HG03469 (cell line): Measurements from ENCODE around the gene NCKAP1.
"Not testable (repeated sequence)": the region's sequence is repeated elsewhere in the genome, so short reads cannot be mapped to it uniquely, and the experiment has no call there.

Experiments
- ATAC-seq: cut with Tn5 transposase; IDR thresholded peaks from one replicate; pipeline ENCODE4 v1.9.1; 2021; ENCODE audit warnings: mild to moderate bottlenecking, moderate library complexity, moderate number of reproducible peaks; ENCODE audit not compliant: unreplicated experiment

NCKAP1 gene

GRCh38 chr2:183037074-183037552, 1.1 kb downstream of the NCKAP1 start:
- ATAC-seq: no peak

GRCh38 chr2:183035954-183036669, 2.1 kb downstream of the NCKAP1 start:
- peak; percentile 71 for ATAC-seq

DNA sequence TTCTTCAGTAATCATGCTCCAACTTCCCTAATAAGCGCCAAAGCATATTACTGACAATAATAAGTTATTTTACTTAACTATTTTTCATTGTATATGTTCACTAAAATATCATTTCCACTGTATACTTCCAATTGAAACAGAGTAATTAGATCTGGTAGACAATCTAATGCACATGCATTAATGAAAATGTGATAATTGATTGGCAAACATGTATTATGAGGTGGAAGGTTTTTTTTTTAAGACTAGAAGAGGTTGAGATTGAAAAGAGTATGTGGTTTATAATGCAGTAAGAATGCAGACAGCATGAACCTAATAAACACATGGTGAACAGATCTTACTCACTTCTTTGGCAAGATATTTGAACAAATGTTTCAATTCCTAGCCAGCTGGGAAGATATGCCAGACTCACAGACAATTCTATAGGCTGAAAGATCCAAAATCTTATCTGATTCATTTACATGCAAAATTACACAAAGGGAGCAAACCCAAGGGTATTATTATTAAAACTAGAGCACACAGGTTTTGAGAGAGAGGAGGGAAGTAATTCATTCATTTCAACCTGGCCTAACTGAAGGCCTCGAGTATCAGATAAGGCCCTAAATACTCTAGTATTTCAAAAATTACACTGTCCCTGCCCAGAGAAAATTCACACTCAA, 2.8 kb downstream of the NCKAP1 start:
- no peak for ATAC-seq

DNA sequence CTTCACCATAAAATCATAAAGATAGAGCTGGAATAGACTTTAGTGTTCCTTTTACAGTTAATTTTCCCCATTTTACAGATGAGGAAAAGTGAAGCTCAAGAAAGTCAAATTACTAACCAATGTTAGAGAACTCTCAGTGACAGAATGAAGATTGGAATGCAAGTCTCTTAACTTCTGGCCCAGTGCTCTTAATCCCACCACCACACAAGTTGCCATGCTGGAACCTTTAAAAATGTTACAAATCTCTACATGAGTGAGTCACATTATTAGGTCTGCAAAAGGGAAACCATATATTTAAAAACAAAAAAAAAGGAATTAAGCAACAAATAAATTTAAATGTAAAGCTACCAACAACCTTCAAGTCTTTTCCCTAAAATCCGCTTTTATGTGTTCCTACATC, 3.5 kb downstream of the NCKAP1 start:
- ATAC-seq: no peak

GRCh38 chr2:183033951-183034350, 4.3 kb downstream of the NCKAP1 start:
- no peak for ATAC-seq

- no peak for ATAC-seq
Observed at GRCh38 chr2:183031911-183032794, 6.1 kb downstream of the NCKAP1 start.

- ATAC-seq: no peak
Observed at GRCh38 chr2:183029219-183029618, 9.0 kb downstream of the NCKAP1 start.

GRCh38 chr2:183028108-183028507, 10.1 kb downstream of the NCKAP1 start:
- ATAC-seq: no peak

DNA sequence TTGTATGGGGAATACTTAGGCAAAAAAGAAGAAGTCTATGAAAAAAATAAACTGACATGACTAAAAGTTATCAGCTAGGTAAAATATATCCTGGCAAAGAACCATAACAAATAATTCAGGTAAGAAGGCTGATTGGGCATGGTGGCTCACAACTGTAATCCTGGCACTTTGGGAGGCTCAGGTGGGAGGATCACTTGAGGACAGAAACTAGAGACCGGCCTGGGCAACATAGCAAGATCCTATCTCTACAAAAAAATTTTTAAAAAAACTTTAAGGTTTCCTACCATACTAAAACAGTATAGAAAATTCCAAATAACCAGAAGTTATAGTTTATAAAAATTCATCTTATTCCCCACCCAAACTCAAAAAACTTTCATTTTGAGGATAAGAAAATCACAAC, 10.8 kb downstream of the NCKAP1 start:
- no peak for ATAC-seq

DNA sequence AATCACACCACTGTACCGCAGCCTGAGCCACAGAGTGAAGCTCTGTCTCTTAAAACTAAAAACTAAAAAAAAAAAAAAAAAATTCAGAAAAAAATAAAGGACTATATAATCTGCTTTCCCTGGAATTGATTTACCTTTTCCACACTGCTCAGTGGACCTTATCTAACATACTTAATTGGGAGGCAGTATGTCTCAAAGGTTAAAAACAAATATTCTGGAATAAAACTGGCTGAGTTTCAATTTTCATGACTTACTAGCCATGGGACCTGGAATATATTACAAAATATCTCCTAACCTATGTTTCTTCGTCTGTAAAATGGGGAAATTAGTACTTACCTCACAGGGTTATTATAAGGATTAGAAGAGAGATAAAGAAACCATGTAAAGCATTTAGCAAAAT, 11.8 kb downstream of the NCKAP1 start:
- no peak for ATAC-seq

- no peak for ATAC-seq
Observed at GRCh38 chr2:183025993-183026392, 12.3 kb downstream of the NCKAP1 start.

GRCh38 chr2:183024339-183025095, 13.7 kb downstream of the NCKAP1 start:
- ATAC-seq: no peak

DNA sequence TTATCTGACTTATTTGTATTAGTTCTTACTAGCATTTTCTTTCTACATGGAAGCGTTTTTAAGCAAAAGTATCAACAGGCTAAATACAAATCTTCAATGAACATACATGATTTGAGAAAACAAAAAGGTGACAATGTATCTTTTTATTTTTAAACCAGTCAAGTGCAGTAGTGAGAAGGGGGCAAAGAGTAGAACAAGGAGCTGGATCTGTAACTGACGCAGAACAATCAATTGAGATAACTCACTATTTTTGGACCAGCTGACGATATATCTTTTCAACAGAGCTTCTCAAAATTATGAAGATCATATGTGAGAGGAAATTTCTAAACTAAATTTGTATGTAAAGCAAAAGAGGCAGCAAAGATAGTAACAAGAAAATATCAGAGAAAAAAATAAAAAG, 15.5 kb downstream of the NCKAP1 start:
- no peak for ATAC-seq

DNA sequence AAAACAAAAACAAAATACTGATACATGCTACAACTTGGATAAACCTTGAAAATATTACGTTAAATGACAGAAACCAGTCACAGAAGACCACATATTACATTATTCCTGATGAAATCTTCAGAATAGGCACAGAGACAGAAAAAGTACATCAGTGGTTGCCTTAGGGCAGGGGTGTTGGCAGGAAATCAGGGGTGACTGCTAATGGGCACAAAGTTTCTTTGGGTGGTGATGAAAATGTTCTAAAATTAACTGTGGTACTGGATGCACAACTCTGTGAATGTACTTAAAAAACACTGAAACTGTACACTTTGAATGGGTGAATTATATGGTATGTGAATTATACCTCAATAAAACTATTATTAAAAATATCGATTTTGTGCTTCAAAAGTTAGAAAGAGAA, 16.6 kb downstream of the NCKAP1 start:
- ATAC-seq: no peak

- no peak for ATAC-seq
Observed at GRCh38 chr2:183019718-183020442, 18.4 kb downstream of the NCKAP1 start.

DNA sequence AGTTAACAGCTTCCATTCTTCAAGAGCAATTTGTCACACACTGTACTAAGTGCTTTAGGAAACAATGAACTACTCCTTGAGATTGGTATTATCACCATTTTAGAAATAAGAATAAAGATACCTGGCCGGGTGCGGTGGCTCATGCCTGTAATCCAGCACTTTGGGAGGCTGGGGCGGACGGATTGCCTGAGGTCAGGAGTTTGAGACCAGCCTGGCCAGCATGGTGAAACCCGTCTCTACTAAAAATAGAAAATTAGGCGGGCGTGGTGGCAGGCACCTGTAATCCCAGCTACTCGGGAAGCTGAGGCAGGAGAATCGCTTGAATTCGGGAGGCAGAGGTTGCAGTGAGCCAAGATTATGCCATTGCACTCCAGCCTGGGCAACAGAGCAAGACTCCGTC, 20.4 kb downstream of the NCKAP1 start:
- not testable (repeated sequence) for ATAC-seq

GRCh38 chr2:183014005-183014404, 24.3 kb downstream of the NCKAP1 start:
- no peak for ATAC-seq

DNA sequence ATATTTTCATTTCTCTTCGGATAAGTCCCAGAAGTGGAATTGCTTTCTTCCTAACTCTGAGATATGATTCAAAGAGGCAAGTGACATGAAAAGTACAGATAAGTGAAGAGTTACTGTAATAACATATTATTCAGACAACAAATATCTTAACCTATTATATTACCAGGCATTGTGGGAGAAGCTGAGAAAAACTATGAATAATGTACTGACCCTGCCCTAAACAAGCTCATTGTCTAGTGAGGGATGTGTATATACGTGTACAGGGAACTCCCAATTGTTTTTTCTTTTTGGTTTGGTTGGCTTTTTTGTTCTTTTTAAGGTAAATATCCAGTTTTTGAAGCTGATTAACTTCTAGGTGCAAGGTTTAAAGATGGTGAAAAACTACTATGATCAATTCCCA, 26.5 kb downstream of the NCKAP1 start:
- ATAC-seq: no peak

DNA sequence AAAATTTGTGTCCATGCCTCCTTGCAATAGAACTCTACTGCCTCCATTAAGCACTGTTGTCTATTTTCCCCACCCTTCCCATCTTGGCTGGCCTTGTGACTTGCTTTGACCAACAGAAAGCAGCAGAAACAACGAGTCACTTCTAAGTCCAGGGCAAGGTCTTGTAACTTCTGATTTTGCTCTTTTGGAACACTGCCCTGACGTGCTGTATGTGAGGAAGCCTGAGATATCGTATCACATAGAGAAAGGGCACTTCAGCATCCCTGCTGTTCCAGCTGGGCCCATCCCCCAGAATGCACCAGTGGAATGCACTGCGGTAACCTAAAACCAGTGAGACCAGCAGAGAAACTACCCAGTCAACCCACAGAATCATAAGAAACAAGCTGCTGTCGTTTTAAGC, 28.1 kb downstream of the NCKAP1 start:
- no peak for ATAC-seq

GRCh38 chr2:183009249-183009899, 28.9 kb downstream of the NCKAP1 start:
- ATAC-seq: no peak
